Activated T-cell treated with anti-CD3 and anti-CD28 coated beads, Interleukin-2, amount 50 U/mL, for 48 hours (primary cell): ENCODE measurements around the gene CDH13.

Source experiments
- DNase-seq, 2 experiments: peaks; one replicate each; pipeline ENCODE4 v3.0.0-alpha.2; 2020

CDH13 gene

GRCh38 chr16:83201748-83202147, 575.0 kb downstream of the CDH13 start:
- DNase-seq: no peak

DNA sequence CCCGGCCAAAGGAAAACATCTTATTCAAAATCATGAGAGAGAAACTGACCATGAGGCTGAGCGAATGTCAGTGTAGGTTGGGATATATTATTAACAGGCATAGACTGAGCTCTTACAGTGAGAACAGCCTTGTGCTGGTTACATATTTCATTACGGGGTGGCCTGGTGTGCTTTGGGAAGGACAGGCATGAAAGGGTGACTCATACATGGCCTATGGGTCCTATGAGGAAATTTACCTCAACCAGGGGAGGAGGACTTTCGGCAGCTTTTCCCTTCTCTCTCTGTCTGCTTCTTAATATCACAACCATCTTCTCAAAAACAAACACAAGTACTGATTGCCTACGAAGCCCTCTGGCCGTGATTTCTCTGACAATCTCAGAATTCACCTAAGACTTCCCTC, 579.1 kb downstream of the CDH13 start:
- no peak for DNase-seq

- DNase-seq: no peak
Measured at GRCh38 chr16:83206426-83206825, 579.7 kb downstream of the CDH13 start.

DNA sequence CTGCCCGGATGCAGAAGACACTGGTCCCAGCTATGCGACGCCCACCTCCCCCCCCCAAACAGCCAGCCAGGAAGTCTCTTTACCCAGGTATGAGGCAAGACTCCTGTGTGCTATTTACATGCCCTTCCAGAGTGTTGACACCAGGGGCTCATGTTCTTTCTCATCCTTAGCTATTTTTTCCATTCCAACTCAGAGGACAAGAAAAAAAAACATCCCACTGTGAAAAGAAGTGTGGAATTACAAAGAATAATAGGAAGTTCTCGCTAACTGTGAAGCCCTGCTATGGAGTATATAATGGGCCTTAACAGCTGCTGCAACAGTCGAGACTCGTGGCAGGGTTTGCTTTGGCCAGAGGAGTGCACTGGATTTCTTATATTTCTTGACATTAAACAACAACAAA, 584.9 kb downstream of the CDH13 start:
- no peak for DNase-seq

DNA sequence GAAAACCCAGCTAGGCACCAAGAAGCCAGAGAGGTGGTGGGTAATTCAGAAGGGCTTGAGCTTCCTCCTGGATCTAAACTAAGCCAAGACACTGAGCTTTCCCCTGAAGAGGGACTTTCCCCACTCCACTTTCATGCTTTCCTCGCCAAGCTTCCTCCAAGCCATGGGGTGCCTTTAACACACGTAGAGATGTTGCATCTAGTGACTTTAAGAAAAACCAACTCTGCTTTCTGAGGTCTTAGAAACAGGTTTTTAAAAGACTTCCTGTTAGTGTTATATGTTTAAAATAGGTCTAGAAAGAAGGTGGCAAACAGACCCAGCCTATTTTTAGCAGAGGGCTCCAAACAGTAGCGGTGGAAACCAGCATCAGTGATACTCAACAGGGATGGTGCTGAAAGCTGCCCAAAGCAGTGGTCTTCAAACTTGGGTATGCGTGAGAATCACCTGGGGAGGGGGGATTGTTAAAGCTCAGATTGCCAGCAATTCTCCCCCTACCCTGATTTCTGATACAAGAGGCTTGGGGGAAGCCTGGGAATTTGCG, 585.6 kb downstream of the CDH13 start:
- DNase-seq: no peak

GRCh38 chr16:83214671-83215070, 587.9 kb downstream of the CDH13 start:
- no peak for DNase-seq

DNA sequence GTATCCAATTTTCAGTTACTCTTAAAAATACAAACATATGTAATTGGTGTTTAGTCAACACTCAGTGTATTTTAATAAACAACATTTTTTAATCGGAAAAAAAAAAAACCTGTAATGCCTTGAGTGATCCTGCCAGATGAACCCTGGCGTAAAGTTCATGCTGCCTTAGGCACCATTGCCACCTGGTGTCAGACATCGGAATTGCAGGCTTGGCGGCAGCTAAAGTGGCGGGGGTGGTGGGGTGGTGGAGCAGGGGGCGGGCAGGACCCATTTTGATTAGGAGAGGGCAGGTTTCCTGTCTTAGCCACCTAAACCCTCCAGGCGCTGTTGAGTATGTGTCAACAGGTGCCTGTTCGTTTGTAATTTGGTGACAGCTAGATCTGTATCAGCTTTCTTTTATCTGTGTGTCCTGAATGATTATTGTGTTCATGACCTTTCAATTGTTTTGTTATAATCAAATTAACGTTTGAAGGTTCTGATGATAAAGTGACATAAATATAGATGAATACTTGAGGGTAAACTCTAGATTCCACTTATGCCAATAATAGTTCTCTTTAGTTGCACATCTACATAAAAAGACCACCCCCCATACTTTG, 588.7 kb downstream of the CDH13 start:
- peak; percentile 73 to 76 for DNase-seq

DNA sequence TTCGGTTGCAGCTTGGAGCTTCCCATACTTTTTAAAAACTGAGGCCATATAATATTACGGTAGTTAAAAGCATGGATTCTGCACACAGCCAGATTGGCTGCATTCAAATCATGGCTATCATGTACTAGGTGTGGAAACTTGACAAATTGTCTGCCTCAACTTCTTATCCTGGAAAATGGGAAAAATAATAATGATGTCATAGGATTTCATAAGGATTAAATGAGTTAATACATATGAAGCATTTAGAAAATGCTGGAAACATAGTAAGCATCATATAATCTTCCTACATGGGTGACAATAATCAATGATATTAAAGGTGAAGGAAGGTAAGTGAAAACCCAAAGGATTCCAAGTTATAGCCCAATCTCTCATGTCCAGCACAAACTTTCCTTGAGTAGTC, 592.5 kb downstream of the CDH13 start:
- DNase-seq: no peak

- DNase-seq: no peak
Measured at GRCh38 chr16:83220066-83220465, 593.3 kb downstream of the CDH13 start.

GRCh38 chr16:83224642-83225041, 597.9 kb downstream of the CDH13 start:
- DNase-seq: no peak

DNA sequence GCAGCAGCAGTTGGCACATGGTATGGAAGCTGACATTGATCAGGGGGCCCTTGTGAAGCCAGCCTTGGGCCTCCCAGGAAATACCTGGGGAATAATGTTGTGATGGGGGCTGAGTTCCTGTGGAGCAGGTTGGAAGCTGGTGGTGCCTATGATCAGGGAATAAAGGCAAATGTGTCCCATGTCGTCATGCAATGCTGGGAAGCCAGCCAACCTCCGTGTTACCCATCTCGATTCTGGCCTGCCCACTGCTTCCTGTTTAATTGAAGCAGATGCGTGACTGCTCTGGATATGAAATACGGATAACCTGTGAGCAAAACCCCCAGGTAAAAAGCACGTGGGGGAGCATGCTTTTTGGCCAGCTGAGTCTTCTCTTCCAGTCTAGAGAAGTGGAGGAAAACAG, 600.6 kb downstream of the CDH13 start:
- DNase-seq: no peak

DNA sequence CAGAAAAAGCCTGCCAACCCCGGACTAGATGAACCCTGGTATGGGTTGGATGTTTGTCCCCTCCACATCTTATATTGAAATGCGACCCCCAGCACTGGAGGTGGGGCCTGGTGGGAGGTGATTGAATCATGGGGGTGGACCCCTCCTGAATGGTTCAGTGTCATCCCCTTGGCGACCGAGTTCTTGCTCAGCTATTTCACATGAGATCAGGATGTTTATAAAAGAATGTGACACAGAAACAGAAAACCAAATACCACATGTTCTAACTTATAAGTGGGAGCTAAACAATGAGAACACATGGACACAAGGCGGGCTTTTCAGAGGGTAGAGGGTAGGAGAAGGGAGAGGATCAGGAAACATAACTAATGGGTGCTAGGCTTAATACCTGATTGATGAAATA, 605.0 kb downstream of the CDH13 start:
- DNase-seq: no peak

DNA sequence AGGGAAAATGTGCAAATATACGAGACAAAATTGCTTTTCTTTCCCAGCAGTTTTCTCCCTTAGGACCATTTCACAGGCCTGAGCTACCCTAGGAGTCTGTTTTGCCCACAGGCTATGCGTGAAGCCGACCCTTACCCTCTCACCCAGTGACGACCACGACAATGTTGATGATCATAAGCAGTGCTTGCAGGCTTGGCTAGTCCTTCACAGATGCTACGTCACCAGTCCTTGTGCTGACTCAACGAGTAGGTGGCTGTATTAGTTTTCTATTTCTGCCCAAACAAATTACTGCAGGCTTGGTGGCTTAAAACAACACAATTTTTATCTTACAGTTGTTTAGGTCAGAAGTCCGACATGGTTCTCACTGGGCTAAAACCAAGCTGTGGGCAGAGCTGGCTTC, 606.4 kb downstream of the CDH13 start:
- no peak for DNase-seq

DNA sequence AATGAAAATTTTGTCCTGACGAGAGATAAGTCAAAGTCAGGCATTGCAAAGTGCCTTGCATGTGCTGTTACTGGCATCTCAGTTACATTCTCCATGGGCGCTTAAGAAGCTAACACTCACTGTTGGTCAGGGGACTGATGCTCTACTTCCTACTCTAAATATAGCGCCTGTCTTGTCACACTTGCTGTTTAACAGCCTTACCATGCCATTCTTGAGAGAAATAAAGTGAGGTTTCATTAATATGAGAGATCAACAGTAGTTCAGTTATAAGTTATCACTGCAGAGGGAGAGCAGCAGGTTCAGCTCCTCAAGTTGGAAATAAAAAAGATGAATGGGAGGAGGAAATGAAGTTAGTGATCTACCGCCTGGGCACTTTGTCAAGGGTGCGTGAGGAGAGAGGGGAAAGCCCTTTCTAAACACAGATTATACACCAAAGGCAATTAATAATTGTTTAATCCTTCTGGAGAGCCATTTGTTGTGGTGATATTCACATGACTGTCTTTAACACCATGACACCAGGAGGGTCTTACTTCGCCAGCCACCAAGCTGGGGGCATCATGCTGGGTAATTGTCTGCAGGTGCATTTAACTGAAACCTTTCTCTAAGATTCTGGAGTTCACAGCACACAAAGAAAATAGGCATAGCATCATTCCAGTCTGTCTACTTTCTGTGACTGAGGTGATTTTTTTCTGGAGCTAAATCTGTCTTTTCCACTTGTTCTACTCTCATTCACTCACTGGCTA, 612.4 kb downstream of the CDH13 start:
- no peak for DNase-seq

DNA sequence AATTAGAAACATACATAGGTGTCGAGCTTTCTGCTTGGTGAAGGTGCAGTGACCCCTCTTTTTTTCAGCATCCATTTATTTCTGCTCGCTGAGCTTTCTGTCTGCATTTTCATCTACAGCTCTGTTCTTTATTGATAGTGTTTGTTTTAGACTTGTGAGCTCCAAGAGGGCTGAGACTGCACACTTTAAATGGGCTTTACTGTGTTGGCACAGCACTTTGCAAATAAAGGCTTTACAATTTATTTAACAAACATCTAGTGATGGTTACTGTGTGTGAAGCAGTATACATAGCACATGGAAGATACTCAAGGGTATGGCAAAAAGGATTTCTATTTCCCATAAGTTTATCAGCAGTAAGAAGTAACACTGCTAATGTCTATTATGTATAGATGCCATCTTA, 617.3 kb downstream of the CDH13 start:
- no peak for DNase-seq

DNA sequence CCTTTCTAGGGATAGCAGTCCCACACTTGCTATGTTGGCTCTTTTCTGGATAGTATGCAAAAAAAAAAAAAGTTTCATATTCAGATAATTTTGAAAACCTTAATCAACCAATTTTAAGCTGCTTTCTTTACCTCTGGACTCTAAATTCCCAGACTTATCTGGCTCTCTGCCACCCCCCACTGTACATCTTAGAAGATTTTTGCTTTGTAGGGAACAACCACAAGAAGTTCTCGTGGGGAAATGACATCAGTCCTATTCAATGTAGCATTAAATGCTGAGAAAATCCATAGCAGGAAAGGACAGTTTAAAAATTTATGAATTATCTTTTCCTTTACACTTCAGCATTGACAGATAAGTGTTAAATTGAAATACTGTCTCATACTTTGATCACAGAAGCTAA, 618.3 kb downstream of the CDH13 start:
- DNase-seq: no peak

GRCh38 chr16:83247767-83248372, 621.1 kb downstream of the CDH13 start:
- no peak for DNase-seq

GRCh38 chr16:83248735-83249463, 622.1 kb downstream of the CDH13 start:
- no peak for DNase-seq

- no peak for DNase-seq
Measured at GRCh38 chr16:83253521-83253920, 626.8 kb downstream of the CDH13 start.

- no peak for DNase-seq
Measured at GRCh38 chr16:83258366-83258928, 631.7 kb downstream of the CDH13 start.

GRCh38 chr16:83266848-83267553, 640.2 kb downstream of the CDH13 start:
- DNase-seq: no peak

DNA sequence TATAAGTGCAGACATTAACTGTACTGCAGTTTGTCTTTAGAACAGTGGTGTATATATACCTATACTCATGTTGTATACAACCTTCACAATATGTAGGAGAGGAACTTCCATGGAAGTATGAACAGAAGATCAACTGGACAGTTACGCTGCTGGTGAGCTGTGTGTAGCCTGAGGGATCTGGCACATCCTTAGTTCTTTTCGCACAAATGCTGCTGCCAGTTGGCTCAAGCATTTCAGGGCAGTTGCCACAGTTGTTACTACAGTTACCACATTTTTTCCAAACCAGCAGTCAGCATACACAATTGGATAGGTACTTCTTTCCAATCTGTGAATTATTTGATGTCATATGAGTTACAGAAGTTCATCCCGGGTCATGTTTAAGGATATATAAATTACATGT, 641.4 kb downstream of the CDH13 start:
- DNase-seq: no peak

DNA sequence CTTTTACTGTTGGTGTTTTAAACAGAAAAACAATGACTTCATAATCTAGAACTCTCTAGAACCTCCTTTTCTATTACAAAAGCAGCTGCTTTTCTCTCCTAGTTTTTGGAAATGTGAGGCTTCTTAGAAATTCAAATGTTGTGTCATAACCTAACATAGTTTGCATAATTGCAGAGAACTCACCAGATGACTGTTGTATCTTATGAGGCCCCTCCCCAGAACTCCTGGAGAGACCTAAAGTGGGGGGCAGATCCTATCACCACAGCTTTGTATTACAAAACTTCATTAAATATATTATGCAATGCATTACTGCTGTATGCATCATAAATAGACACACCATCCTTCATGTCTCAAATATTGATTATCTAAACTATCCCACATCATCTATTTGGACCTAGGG, 642.3 kb downstream of the CDH13 start:
- no peak for DNase-seq
